OCI-LY3 (cell line): ENCODE results near the gene RPL41.

Experiments used
- EZH2phosphoT487 ChIP-seq: fragments of 200-600 bp; shearing (Covaris generic); IDR thresholded peaks from 2 replicates; pipeline ENCODE4 v1.6.1; 2018; ENCODE audit warnings: antibody characterized with exemption, mixed run types, low read depth
- TF ChIP-seq, protein P1 (sequence below): fragments of 200-600, 300-600 bp; sonication (generic); IDR thresholded peaks from 2 replicates; pipeline ENCODE4 v1.5.1; 2014; ENCODE audit warnings: antibody characterized with exemption, low read length, low read depth

DNA sequence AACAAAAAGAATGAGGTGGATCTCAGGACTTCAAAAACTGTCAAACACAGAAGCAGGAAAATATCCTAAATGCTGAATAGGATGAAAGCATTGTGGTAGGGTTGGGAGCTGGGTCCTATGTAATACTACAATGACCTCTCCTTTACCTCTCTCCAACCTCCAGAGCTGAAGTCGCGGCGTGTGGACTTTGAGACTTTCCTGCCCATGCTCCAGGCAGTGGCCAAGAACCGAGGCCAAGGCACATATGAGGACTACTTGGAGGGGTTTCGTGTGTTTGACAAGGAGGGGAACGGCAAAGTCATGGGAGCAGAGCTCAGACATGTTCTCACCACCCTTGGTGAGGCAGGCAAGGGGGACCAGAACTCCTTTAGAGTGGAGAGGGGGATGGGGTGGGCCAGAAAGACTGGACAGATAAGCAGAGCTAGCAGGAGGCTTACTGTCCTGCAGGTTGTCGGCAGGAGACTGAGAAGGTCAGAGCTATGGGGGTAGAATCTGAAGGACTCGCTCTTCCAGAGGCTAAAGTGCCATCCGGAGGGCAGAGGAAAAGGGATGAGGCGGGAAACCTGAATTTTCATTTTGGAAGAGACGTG lies 38.9 kb downstream of the RPL41 start:
- TF ChIP-seq, protein P1, sequence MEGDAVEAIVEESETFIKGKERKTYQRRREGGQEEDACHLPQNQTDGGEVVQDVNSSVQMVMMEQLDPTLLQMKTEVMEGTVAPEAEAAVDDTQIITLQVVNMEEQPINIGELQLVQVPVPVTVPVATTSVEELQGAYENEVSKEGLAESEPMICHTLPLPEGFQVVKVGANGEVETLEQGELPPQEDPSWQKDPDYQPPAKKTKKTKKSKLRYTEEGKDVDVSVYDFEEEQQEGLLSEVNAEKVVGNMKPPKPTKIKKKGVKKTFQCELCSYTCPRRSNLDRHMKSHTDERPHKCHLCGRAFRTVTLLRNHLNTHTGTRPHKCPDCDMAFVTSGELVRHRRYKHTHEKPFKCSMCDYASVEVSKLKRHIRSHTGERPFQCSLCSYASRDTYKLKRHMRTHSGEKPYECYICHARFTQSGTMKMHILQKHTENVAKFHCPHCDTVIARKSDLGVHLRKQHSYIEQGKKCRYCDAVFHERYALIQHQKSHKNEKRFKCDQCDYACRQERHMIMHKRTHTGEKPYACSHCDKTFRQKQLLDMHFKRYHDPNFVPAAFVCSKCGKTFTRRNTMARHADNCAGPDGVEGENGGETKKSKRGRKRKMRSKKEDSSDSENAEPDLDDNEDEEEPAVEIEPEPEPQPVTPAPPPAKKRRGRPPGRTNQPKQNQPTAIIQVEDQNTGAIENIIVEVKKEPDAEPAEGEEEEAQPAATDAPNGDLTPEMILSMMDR, result no peak
- TF ChIP-seq EZH2phosphoT487, result no peak
